HepG2 (cell line): ENCODE results near the gene DPP6. TPM values are rescaled to one million over a fixed set of nuclear protein-coding genes. Genes with fewer than 3 reads are reported as not detected.

Experiments
- FOXM1 ChIP-seq: sonication (generic); formaldehyde crosslinking; IDR thresholded peaks from 2 replicates; pipeline ENCODE4 v1.5.0; 2020; ENCODE audit warnings: missing genetic modification reagents
- NCOA1 ChIP-seq: sonication (generic); formaldehyde crosslinking; IDR thresholded peaks from 2 replicates; pipeline ENCODE4 v1.9.0; 2021; ENCODE audit warnings: missing genetic modification reagents
- ZNF317 ChIP-seq: sonication (generic); formaldehyde crosslinking; IDR thresholded peaks from 2 replicates; pipeline ENCODE4 v1.5.0; 2020; ENCODE audit warnings: mild to moderate bottlenecking, missing genetic modification reagents
- ZNF496 ChIP-seq: sonication (generic); formaldehyde crosslinking; IDR thresholded peaks from 2 replicates; pipeline ENCODE4 v1.8.1; 2023; ENCODE audit warnings: mild to moderate bottlenecking, moderate library complexity, missing genetic modification reagents; ENCODE audit not compliant: insufficient replicate concordance
- polyA plus RNA-seq, 8 experiments: library from polyadenylated mRNA; depleted of rRNA in 3 of 8; stranded (reverse) in 7 of 8; unstranded in 1 of 8; fragments of >200 nt; fragmentation: Illumina TruSeq in 4 of 8; extraction: Trizol in 4 of 8; gene quantifications; 2 replicates each; pipeline versions ENCODE4 v1.2.1 to v1.2.3, GENCODE V29; 2011 to 2016; ENCODE audit warnings: low read depth in 4 of 8, missing spikeins in 1 of 8, mixed read lengths in 1 of 8; ENCODE audit not compliant: insufficient read depth in 1 of 8
- total RNA-seq, 5 experiments: library from RNA; depleted of rRNA; stranded (reverse); fragments of >200 nt; fragmentation: Illumina TruSeq; extraction: Trizol; gene quantifications; 2 replicates each; pipeline ENCODE4 v1.2.3, GENCODE V29; 2016; ENCODE audit warnings: low read depth in 1 of 5
- TF ChIP-seq, protein P1 (sequence below), 2 experiments: sonication (generic) in 1 of 2; formaldehyde crosslinking in 1 of 2; IDR thresholded peaks; 2 replicates each; pipeline versions ENCODE4 v1.6.1 to v1.9.0; 2014 to 2022; ENCODE audit warnings: antibody characterized with exemption in 1 of 2, borderline replicate concordance in 1 of 2, inconsistent platforms in 1 of 2, low read depth in 1 of 2, missing genetic modification reagents in 1 of 2
- TF ChIP-seq, protein P2 (sequence below): IDR thresholded peaks from 2 replicates; pipeline ENCODE4 v1.6.1; 2016; ENCODE audit warnings: mild to moderate bottlenecking

The DPP6 gene
- total and polyA plus RNA-seq, 2 of the 13 experiments (the other 11 are each of a cell fraction or from before 2014, with no cell fraction given), result not detected

DNA sequence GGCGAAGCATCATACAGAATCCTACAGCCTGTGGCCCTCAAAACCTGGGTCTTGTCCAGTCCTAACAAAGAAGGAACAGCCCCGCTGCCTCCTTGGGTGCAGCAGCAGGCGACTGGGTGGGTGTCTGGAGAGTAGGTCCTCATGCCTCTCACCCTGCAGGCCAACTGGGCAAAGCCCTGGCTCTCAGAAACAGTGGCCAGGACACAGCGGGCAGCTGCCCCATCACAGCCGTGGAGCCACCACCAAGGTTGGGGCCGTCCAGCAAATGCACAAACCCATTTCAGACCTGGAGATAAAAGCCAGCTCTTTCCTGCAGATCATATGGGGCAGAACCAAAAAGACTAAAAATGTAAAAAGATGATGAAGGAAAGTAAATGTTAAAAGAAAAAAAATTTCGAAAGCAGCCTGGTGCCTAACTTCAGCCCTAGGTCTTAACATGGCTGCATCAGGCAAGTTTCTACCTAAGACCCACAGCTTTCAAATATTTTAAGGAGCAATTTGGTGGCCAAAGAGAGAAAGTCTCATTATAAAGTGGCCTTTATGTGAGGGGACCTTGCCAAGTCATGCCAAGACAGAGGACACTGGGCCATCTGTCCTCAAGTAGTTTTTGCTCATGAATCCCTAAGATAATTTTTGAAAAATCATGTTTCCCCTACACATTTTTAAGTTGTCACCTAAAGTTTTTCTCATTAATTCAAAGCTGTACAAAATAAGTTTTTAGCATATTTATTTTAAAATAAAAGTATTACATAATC is 808.6 kb downstream of the DPP6 start (continued):
- TF ChIP-seq, protein P1, sequence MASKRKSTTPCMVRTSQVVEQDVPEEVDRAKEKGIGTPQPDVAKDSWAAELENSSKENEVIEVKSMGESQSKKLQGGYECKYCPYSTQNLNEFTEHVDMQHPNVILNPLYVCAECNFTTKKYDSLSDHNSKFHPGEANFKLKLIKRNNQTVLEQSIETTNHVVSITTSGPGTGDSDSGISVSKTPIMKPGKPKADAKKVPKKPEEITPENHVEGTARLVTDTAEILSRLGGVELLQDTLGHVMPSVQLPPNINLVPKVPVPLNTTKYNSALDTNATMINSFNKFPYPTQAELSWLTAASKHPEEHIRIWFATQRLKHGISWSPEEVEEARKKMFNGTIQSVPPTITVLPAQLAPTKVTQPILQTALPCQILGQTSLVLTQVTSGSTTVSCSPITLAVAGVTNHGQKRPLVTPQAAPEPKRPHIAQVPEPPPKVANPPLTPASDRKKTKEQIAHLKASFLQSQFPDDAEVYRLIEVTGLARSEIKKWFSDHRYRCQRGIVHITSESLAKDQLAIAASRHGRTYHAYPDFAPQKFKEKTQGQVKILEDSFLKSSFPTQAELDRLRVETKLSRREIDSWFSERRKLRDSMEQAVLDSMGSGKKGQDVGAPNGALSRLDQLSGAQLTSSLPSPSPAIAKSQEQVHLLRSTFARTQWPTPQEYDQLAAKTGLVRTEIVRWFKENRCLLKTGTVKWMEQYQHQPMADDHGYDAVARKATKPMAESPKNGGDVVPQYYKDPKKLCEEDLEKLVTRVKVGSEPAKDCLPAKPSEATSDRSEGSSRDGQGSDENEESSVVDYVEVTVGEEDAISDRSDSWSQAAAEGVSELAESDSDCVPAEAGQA (IDR thresholded peaks at IDR 0.05; ENCODE audit: low read depth), result no peak
- TF ChIP-seq, protein P1 (CRISPR knock-in tag; IDR thresholded peaks at IDR 0.05; ENCODE audit: borderline replicate concordance), result no peak
- TF ChIP-seq ZNF496 (CRISPR knock-in tag) (no peak), FOXM1 (CRISPR knock-in tag) (no peak), NCOA1 (CRISPR knock-in tag) (no peak), ZNF317 (CRISPR knock-in tag) (no peak)
- TF ChIP-seq, protein P2, sequence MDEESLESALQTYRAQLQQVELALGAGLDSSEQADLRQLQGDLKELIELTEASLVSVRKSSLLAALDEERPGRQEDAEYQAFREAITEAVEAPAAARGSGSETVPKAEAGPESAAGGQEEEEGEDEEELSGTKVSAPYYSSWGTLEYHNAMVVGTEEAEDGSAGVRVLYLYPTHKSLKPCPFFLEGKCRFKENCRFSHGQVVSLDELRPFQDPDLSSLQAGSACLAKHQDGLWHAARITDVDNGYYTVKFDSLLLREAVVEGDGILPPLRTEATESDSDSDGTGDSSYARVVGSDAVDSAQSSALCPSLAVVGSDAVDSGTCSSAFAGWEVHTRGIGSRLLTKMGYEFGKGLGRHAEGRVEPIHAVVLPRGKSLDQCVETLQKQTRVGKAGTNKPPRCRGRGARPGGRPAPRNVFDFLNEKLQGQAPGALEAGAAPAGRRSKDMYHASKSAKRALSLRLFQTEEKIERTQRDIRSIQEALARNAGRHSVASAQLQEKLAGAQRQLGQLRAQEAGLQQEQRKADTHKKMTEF, result no peak
